ENCODE results near the gene ABCG2.
A peak's percentile ranks its signal among the peaks of the same experiment; 100 is the strongest.

Gene ABCG2

DNA sequence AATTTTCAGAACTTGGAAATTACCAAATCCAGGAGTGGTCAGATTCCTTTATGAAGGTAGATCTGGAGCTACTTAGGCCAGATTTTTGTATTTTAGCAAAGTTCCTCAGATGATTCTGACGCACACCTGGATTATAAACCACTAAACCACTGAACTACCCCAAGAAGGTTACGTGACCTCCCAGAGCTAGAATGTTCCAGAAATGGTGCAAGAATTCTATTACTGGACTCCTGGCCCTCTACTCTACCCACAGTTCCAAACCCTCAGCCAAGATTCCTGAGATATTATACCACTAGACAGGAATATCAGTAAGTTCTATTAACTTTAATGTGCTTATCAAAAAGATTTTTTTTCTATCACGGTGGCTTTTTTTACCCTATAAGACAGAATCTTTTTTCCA lies 67.1 kb downstream of the ABCG2 start:
- no peak overlapping the region for H3K27ac ChIP-seq
- no peak overlapping the region for H3K9ac ChIP-seq
- no peaks in the 10 kb centered on the region for H3K79me2 ChIP-seq
- TF ChIP-seq, protein P1, sequence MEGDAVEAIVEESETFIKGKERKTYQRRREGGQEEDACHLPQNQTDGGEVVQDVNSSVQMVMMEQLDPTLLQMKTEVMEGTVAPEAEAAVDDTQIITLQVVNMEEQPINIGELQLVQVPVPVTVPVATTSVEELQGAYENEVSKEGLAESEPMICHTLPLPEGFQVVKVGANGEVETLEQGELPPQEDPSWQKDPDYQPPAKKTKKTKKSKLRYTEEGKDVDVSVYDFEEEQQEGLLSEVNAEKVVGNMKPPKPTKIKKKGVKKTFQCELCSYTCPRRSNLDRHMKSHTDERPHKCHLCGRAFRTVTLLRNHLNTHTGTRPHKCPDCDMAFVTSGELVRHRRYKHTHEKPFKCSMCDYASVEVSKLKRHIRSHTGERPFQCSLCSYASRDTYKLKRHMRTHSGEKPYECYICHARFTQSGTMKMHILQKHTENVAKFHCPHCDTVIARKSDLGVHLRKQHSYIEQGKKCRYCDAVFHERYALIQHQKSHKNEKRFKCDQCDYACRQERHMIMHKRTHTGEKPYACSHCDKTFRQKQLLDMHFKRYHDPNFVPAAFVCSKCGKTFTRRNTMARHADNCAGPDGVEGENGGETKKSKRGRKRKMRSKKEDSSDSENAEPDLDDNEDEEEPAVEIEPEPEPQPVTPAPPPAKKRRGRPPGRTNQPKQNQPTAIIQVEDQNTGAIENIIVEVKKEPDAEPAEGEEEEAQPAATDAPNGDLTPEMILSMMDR (IDR thresholded peaks at IDR 0.05), result no peak
- H3K4me3 ChIP-seq (ENCODE audit: low read depth, low read length), result no peak overlapping the region
- no peaks in the 10 kb centered on the region for H3K9me3 ChIP-seq (ENCODE audit: control insufficient read depth, low read length)
- H3K27me3 ChIP-seq (ENCODE audit: control insufficient read depth, insufficient read depth, low read length), result no peaks in the 10 kb centered on the region
- H3K4me2 ChIP-seq (ENCODE audit: low read length), result no peak overlapping the region
- no peak overlapping the region for H2AFZ ChIP-seq
- H3K4me1 ChIP-seq, result no peaks in the 10 kb centered on the region
- no peaks in the 10 kb centered on the region for H3K36me3 ChIP-seq (ENCODE audit: control insufficient read depth, insufficient read depth, low read length)

DNA sequence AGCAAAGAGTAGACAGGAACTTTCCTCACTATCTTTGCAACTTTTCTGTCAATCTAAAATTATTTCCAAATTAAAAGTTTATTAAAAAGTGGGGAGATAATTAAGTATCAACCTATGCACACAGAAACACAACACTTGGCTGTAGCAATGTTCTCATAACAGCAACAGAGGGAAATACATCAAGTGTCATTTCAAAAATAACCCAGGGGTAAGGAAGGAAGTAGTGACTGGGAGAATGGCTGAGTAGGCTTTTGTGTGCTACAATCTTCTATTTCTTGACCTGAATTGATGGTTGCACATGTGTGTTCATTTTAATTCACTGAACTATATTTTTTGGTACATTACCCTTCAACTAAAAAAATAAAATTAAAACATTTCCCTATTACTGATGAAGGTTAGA lies 67.5 kb downstream of the ABCG2 start:
- no peaks in the 10 kb centered on the region for H3K79me2 ChIP-seq
- no peak overlapping the region for H3K27ac ChIP-seq
- TF ChIP-seq, protein P1 (IDR thresholded peaks at IDR 0.05), result no peak
- no peak overlapping the region for H3K4me3 ChIP-seq (ENCODE audit: low read depth, low read length)
- no peaks in the 10 kb centered on the region for H3K27me3 ChIP-seq (ENCODE audit: control insufficient read depth, insufficient read depth, low read length)
- no peak overlapping the region for H3K9ac ChIP-seq
- H3K9me3 ChIP-seq (ENCODE audit: control insufficient read depth, low read length), result no peaks in the 10 kb centered on the region
- H3K36me3 ChIP-seq (ENCODE audit: control insufficient read depth, insufficient read depth, low read length), result no peaks in the 10 kb centered on the region
- H2AFZ ChIP-seq, result no peak overlapping the region
- no peaks in the 10 kb centered on the region for H3K4me1 ChIP-seq
- H3K4me2 ChIP-seq (ENCODE audit: low read length), result no peak overlapping the region

DNA sequence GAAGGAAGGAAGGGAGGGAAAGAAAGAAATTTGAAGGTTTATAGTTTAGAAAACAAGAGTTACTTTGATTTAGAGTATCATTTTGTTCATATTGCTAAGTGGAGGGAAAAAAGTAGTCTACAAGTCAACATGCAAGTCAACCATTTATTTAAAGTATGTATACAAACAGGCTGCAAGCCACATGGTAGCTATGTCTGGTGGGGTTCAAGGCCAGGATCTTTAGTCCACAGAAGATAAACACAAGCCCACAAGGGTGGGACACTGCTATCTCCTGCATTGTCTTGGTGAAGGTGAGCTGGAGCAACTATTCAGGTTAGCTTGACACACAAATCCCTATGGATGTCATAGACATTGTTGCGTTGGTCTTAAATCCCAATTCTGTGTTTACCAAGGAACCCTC lies 71.4 kb downstream of the ABCG2 start:
- Histone ChIP-seq H3K27me3 (ENCODE audit: control insufficient read depth, insufficient read depth, low read length) (no peaks in the 10 kb centered on the region), H3K9ac (no peak overlapping the region), H3K4me1 (no peaks in the 10 kb centered on the region), H3K4me3 (ENCODE audit: low read depth, low read length) (no peak overlapping the region), H3K9me3 (ENCODE audit: control insufficient read depth, low read length) (no peaks in the 10 kb centered on the region), H3K36me3 (ENCODE audit: control insufficient read depth, insufficient read depth, low read length) (no peaks in the 10 kb centered on the region), H3K4me2 (ENCODE audit: low read length) (no peak overlapping the region), H3K27ac (no peak overlapping the region), H3K79me2 (no peaks in the 10 kb centered on the region), H2AFZ (no peak overlapping the region)
- TF ChIP-seq, protein P1 (IDR thresholded peaks at IDR 0.05), result no peak

DNA sequence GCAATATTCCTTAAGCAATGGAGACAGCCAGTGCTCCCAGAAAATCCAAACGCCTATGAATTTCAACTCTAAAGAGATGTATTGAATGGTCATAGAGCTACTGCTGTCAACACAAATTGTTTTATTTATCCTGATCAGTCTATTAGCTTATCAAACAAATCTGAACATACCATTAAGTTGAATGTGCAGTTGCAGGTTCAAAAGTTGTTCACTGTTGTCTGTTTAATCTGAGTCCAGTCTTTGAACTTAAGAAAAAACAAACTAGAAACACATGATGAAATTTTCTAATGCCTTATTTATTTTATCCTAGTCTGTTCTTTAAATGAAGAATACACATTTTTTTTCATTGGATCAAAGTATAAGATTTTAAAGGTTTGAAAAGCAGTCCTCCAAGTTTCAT lies 77.8 kb downstream of the ABCG2 start:
- no peaks in the 10 kb centered on the region for H3K27me3 ChIP-seq (ENCODE audit: control insufficient read depth, insufficient read depth, low read length)
- H3K4me2 ChIP-seq (ENCODE audit: low read length), result no peak overlapping the region
- H3K4me1 ChIP-seq, result peaks cover 6% of the 10 kb centered on the region
- no peak overlapping the region for H3K4me3 ChIP-seq (ENCODE audit: low read depth, low read length)
- TF ChIP-seq, protein P1 (IDR thresholded peaks at IDR 0.05), result no peak
- no peaks in the 10 kb centered on the region for H3K36me3 ChIP-seq (ENCODE audit: control insufficient read depth, insufficient read depth, low read length)
- H2AFZ ChIP-seq, result no peak overlapping the region
- no peak overlapping the region for H3K9ac ChIP-seq
- H3K27ac ChIP-seq, result no peak overlapping the region
- no peaks in the 10 kb centered on the region for H3K79me2 ChIP-seq
- H3K9me3 ChIP-seq (ENCODE audit: control insufficient read depth, low read length), result no peaks in the 10 kb centered on the region

DNA sequence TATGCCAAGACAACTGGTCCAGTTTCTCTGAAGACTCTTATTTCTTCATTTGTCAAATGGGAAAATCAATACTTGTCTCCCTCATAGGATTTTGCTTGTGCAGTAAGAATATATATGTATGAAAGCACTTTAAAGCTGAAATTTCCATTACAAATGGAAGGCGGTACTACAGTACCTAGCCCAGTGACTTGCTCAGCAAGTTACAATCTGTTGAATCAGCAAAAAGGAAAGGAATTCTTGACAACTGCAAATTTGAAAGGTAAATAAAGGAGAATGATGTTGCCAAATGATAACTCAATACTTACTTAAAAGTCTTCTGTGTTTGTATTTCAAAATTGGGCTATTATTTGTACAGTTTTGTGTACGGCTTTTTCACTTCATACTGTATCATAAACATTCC lies 79.9 kb downstream of the ABCG2 start:
- Histone ChIP-seq H3K9me3 (ENCODE audit: control insufficient read depth, low read length) (no peaks in the 10 kb centered on the region), H3K27me3 (ENCODE audit: control insufficient read depth, insufficient read depth, low read length) (no peaks in the 10 kb centered on the region), H3K36me3 (ENCODE audit: control insufficient read depth, insufficient read depth, low read length) (no peaks in the 10 kb centered on the region), H3K9ac (no peak overlapping the region), H3K27ac (peak overlapping the region; percentile 78), H3K4me2 (ENCODE audit: low read length) (peak overlapping the region; percentile 24), H2AFZ (peak overlapping the region; percentile 38), H3K4me1 (peaks cover 6% of the 10 kb centered on the region), H3K4me3 (ENCODE audit: low read depth, low read length) (no peak overlapping the region), H3K79me2 (no peaks in the 10 kb centered on the region)
- TF ChIP-seq, protein P1 (IDR thresholded peaks at IDR 0.05), result no peak

Measured in parathyroid adenoma (tissue), 2 donors.